GM23338 (cell line): Measurements from ENCODE around the gene GLUL. TPM values are rescaled to one million over a fixed set of nuclear protein-coding genes. Genes with fewer than 3 reads are reported as not detected.

Experiments used
- ATAC-seq: fragments of 200-7000 bp; cut with Tn5 transposase; 3 replicates; pipeline ENCODE4 v1.9.1; 2020
- DNase-seq: peaks from one replicate; pipeline ENCODE4 v3.0.0-alpha.2; 2015; ENCODE audit warnings: low spot score
- H2AFZ ChIP-seq: fragments of 200-600 bp; sonication (generic); 2 replicates; pipeline ENCODE4 v1.8.0; 2016; ENCODE audit warnings: antibody characterized with exemption, mild to moderate bottlenecking, moderate library complexity
- H3F3A ChIP-seq: fragments of 200-600 bp; sonication (generic); replicated peaks from 2 replicates; pipeline ENCODE4 v1.8.0; 2017; ENCODE audit warnings: antibody characterized with exemption, mixed run types, low read depth
- H3K27ac ChIP-seq: fragments of 200-600 bp; sonication (generic); 2 replicates; pipeline ENCODE4 v1.6.1; 2016; ENCODE audit warnings: low read depth
- H3K27me3 ChIP-seq: fragments of 200-600 bp; sonication (generic); 2 replicates; pipeline ENCODE4 v1.8.0; 2016; ENCODE audit warnings: mild to moderate bottlenecking, mixed run types, moderate library complexity; ENCODE audit not compliant: insufficient read depth
- H3K36me3 ChIP-seq: fragments of 200-600 bp; sonication (generic); 2 replicates; pipeline ENCODE4 v1.8.0; 2016; ENCODE audit warnings: mild to moderate bottlenecking; ENCODE audit not compliant: insufficient read depth
- H3K4me1 ChIP-seq: fragments of 200-600 bp; sonication (generic); 2 replicates; pipeline ENCODE4 v1.8.0; 2016; ENCODE audit warnings: mild to moderate bottlenecking, moderate library complexity; ENCODE audit not compliant: insufficient read depth
- H3K4me2 ChIP-seq: fragments of 200-600 bp; sonication (generic); 2 replicates; pipeline ENCODE4 v1.7.1; 2017; ENCODE audit warnings: mixed run types
- H3K4me3 ChIP-seq: fragments of 200-600 bp; sonication (generic); 2 replicates; pipeline ENCODE4 v1.6.1; 2016; ENCODE audit warnings: mixed run types
- H3K79me2 ChIP-seq: fragments of 200-600 bp; sonication (generic); replicated peaks from 2 replicates; pipeline ENCODE4 v1.8.0; 2017; ENCODE audit warnings: mild to moderate bottlenecking; ENCODE audit not compliant: insufficient read depth
- H3K9me2 ChIP-seq: fragments of 200-600 bp; sonication (generic); 2 replicates; pipeline ENCODE4 v1.8.0; 2017; ENCODE audit not compliant: insufficient read depth
- H4K20me1 ChIP-seq: fragments of 200-600 bp; sonication (generic); replicated peaks from 2 replicates; pipeline ENCODE4 v1.8.0; 2017; ENCODE audit warnings: mild to moderate bottlenecking; ENCODE audit not compliant: insufficient read depth
- H3K27ac Mint-ChIP-seq: 2 replicates; pipeline ENCODE4 v1.8.0; 2020; ENCODE audit warnings: inconsistent platforms, mild to moderate bottlenecking, moderate library complexity, mixed read lengths
- H3K27me3 Mint-ChIP-seq: 3 replicates; pipeline ENCODE4 v1.8.0; 2022; ENCODE audit warnings: low read depth, mild to moderate bottlenecking, moderate library complexity, mixed read lengths, inconsistent platforms; ENCODE audit not compliant: insufficient read depth, poor library complexity
- H3K36me3 Mint-ChIP-seq: 3 replicates; pipeline ENCODE4 v1.8.0; 2021; ENCODE audit warnings: low read depth, mild to moderate bottlenecking, inconsistent platforms, moderate library complexity, mixed read lengths
- H3K4me1 Mint-ChIP-seq: 3 replicates; pipeline ENCODE4 v1.8.0; 2020; ENCODE audit warnings: mild to moderate bottlenecking, inconsistent platforms, mixed read lengths
- H3K4me3 Mint-ChIP-seq: 3 replicates; pipeline ENCODE4 v1.8.0; 2021; ENCODE audit warnings: moderate library complexity, mild to moderate bottlenecking, inconsistent platforms, mixed read lengths
- H3K9me3 Mint-ChIP-seq: 3 replicates; pipeline ENCODE4 v1.8.0; 2020; ENCODE audit warnings: moderate library complexity, mild to moderate bottlenecking, inconsistent platforms, mixed read lengths
- CREB1 ChIP-seq: fragments of 250-450 bp; sonication (Bioruptor Pico); IDR thresholded peaks from 2 replicates; pipeline ENCODE4 v1.5.0; 2020; ENCODE audit warnings: low read depth, mild to moderate bottlenecking, moderate library complexity
- EZH2 ChIP-seq: fragments of 200-600 bp; sonication (generic); IDR thresholded peaks from one replicate; pipeline ENCODE4 v1.8.0; 2017; ENCODE audit warnings: antibody characterized with exemption, mild to moderate bottlenecking, low read depth; ENCODE audit not compliant: unreplicated experiment
- EZH2phosphoT487 ChIP-seq: fragments of 200-600 bp; sonication (generic); IDR thresholded peaks from one replicate; pipeline ENCODE4 v1.8.1; 2018; ENCODE audit warnings: antibody characterized with exemption; ENCODE audit not compliant: unreplicated experiment
- JUNB ChIP-seq: IDR thresholded peaks from one replicate; pipeline ENCODE4 v1.6.1; 2016; ENCODE audit warnings: antibody characterized with exemption; ENCODE audit not compliant: unreplicated experiment
- NANOG ChIP-seq: IDR thresholded peaks from 2 replicates; pipeline ENCODE4 v1.6.1; 2016; ENCODE audit warnings: antibody characterized with exemption, borderline replicate concordance
- ZNF114 ChIP-seq: fragments of 250-450 bp; sonication (Bioruptor Pico); IDR thresholded peaks from 2 replicates; pipeline ENCODE4 v1.5.0; 2020; ENCODE audit warnings: mild to moderate bottlenecking, moderate library complexity
- ZNF331 ChIP-seq: fragments of 250-450 bp; sonication (Bioruptor Pico); IDR thresholded peaks from 2 replicates; pipeline ENCODE4 v1.5.0; 2020; ENCODE audit warnings: low read depth, mild to moderate bottlenecking, moderate library complexity
- ZNF462 ChIP-seq: fragments of 250-450 bp; sonication (Bioruptor Pico); IDR thresholded peaks from 2 replicates; pipeline ENCODE4 v1.5.0; 2020; ENCODE audit warnings: mild to moderate bottlenecking, moderate library complexity
- polyA plus RNA-seq: library from polyadenylated mRNA; unstranded; fragments of >200 nt; fragmentation: Nextera tagmentation; extraction: Ambion mirVana; gene quantifications from 2 replicates; pipeline ENCODE4 v1.2.1, GENCODE V29; 2016
- total RNA-seq: library from RNA; depleted of rRNA; stranded (reverse); fragments of >200 nt; shearing (Covaris generic); gene quantifications from 2 replicates; pipeline ENCODE4 v1.2.3, GENCODE V29; 2014

The GLUL gene
- total and polyA plus RNA-seq, 2 experiments from 2014 or later = 254 to 356 TPM

- no peak for TF ChIP-seq ZNF462
- no peak for TF ChIP-seq ZNF114
- no peak for TF ChIP-seq CREB1 (CRISPR knock-in tag)
- no peak for TF ChIP-seq JUNB
These were observed 34.4 kb downstream of the GLUL start (continued) for GRCh38 chr1:182357171-182357570.

- no peak overlapping the region for H3K4me3 Mint-ChIP-seq
- no peak overlapping the region for H3K27ac Mint-ChIP-seq
- Histone ChIP-seq H3K4me3 (no peak overlapping the region), H4K20me1 (no peaks in the 10 kb centered on the region), H3K4me2 (no peak overlapping the region), H3K4me1 (peaks cover 10% of the 10 kb centered on the region), H3K9me2 (peaks cover 3% of the 10 kb centered on the region), H3K27ac (no peak overlapping the region), H3K36me3 (no peaks in the 10 kb centered on the region), H3F3A (no peaks in the 10 kb centered on the region), H2AFZ (no peak overlapping the region), H3K79me2 (no peaks in the 10 kb centered on the region), H3K27me3 (no peaks in the 10 kb centered on the region)
- TF ChIP-seq EZH2phosphoT487 (no peak), CREB1 (CRISPR knock-in tag) (no peak), NANOG (no peak), ZNF462 (no peak), ZNF331 (no peak), ZNF114 (no peak), EZH2 (no peak)
- H3K4me1 Mint-ChIP-seq = peaks cover 29% of the 10 kb centered on the region
- DNase-seq (no peak), ATAC-seq (no peak)
- H3K9me3 Mint-ChIP-seq = no peaks in the 10 kb centered on the region; the same call in 2 of the 3 replicates
- peaks cover 4% of the 10 kb centered on the region for H3K27me3 Mint-ChIP-seq
- no peaks in the 10 kb centered on the region for H3K36me3 Mint-ChIP-seq
These were observed 35.9 kb downstream of the GLUL start for GRCh38 chr1:182355723-182356098.
